ENCODE measurements around the gene MCL1.
A peak's percentile ranks its signal among the peaks of the same experiment; 100 is the strongest.

Gene MCL1

GRCh38 chr1:150546294-150546937 lies 33.0 kb downstream of the MCL1 start:
- no peak overlapping the region for H3K4me3 ChIP-seq (ENCODE audit: low read length)
- TF ChIP-seq, protein P1, sequence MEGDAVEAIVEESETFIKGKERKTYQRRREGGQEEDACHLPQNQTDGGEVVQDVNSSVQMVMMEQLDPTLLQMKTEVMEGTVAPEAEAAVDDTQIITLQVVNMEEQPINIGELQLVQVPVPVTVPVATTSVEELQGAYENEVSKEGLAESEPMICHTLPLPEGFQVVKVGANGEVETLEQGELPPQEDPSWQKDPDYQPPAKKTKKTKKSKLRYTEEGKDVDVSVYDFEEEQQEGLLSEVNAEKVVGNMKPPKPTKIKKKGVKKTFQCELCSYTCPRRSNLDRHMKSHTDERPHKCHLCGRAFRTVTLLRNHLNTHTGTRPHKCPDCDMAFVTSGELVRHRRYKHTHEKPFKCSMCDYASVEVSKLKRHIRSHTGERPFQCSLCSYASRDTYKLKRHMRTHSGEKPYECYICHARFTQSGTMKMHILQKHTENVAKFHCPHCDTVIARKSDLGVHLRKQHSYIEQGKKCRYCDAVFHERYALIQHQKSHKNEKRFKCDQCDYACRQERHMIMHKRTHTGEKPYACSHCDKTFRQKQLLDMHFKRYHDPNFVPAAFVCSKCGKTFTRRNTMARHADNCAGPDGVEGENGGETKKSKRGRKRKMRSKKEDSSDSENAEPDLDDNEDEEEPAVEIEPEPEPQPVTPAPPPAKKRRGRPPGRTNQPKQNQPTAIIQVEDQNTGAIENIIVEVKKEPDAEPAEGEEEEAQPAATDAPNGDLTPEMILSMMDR (conservative IDR thresholded peaks at IDR 0.05; ENCODE audit: low read length): no peak
- no peak for DNase-seq (ENCODE audit: low read depth)

GRCh38 chr1:150545486-150546032 lies 33.9 kb downstream of the MCL1 start:
- DNase-seq (ENCODE audit: low read depth): no peak
- H3K4me3 ChIP-seq (ENCODE audit: low read length): no peak overlapping the region
- TF ChIP-seq, protein P1 (conservative IDR thresholded peaks at IDR 0.05; ENCODE audit: low read length): no peak

DNA sequence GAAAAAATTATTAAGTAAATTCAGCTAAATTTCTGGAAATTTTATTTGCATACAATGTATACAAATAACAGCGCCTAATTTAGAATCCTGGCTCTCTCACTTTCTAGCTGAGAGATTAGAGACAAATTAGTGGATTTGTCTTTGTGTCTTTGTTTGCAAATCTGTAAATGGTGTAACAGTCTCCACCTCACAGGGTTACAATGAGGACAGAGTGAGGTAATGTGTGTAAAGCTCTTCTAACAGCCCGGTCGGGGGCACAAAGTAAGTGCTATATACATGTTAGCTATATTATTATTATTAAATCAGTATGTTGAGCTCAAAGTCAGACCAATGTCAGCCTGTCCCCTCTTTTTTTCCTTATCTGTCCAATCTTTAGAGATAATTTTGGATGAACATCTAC lies 35.2 kb downstream of the MCL1 start:
- DNase-seq (ENCODE audit: low read depth): no peak
- TF ChIP-seq, protein P1 (conservative IDR thresholded peaks at IDR 0.05; ENCODE audit: low read length): no peak
- no peak overlapping the region for H3K4me3 ChIP-seq (ENCODE audit: low read length)

GRCh38 chr1:150543500-150544143 lies 35.8 kb downstream of the MCL1 start:
- no peak overlapping the region for H3K4me3 ChIP-seq (ENCODE audit: low read length)
- TF ChIP-seq, protein P1 (conservative IDR thresholded peaks at IDR 0.05; ENCODE audit: low read length): no peak
- peak; percentile 65 for DNase-seq (ENCODE audit: low read depth)

DNA sequence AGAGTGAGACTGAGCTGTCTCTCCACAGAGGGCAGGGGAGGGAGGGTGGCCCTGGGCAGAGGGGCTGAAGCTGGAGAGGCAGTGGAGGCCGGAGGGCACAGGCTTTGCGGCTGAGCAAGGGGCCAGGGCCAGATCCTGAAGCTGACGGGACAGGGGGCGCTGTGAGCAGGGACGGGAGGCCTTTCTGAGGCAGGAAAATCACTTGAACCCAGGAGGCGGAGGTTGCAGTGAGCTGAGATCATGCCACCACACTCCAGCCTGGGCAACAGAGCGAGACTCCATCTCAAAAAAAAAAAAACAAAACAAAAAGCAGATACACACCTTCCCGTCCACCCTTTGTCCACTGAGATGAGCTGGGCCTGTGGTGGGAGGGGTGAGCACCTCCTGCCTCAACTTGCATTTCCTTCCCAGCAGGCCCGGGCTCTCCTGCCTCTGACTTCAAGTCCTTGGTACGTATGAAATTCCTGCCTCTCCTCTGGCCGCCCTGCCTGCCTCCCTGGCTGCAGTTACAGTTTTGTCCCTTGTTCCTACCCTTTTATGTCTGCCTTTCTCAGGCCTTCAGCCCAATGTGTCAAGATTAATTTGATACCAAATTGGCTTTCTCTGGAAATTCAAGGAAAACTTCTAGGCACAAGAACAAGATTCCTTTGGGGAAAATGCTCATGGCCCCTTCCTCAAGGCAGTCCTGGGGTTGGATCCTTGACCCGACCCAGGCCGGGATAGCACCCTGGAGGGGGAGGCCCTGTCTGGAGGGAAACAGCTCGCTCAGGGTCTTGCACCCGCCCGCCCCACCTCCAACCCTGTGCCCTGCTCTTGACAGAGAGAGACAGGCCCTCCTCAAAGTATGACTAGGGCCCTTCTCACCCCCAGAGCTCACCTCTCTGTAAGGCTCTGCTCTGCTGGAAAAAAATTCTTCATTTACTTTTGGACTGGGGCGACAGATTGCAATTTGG lies 41.4 kb downstream of the MCL1 start:
- TF ChIP-seq, protein P1 (conservative IDR thresholded peaks at IDR 0.05; ENCODE audit: low read length): peak; percentile 22; the same call in 1 of the 2 replicates
- H3K4me3 ChIP-seq (ENCODE audit: low read length): no peak overlapping the region
- peak; percentile 94 for DNase-seq (ENCODE audit: low read depth)

DNA sequence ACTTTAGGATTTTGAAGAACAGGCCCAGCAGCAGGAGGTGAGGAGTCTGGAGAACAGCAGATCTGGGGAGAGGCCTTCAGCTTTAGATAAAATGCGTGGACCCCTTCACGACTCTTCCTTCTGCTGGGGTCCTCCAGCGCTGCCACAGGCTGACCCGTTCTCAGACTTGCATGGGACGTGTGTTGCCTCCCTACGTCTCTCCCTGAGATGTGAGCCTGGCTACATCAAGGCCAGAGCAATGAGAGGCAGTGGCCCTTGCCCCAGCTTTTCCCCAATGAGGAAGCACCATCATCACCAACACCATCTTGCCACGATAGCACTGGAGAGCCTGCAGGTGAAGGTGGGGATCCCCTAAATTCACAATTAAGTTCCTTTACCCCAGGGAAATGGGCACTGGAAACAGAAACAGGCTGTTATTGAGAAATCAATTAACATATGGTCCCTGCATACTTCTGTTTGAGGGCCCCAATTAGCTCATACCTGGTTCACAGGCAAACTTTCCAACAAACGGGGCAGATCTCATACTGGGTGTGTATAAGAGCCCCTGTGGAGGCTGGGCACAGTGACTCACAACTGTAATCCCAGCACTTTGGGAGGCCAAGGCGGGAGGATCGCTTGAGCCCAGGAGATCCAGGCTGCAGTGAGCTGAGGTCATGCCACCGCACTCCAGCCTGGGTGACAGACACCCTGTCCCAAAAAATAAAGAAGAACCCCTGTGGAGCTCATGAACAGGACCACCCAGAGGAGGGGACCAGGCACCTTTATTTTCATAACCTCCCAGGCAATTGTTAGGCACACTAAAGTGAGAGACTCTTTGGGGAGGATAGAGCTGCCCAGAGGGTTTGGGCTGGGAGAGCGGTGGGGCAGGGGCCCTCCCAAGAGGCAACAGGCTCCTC lies 42.3 kb downstream of the MCL1 start:
- TF ChIP-seq, protein P1 (conservative IDR thresholded peaks at IDR 0.05; ENCODE audit: low read length): no peak
- DNase-seq (ENCODE audit: low read depth): peak; percentile 60
- no peak overlapping the region for H3K4me3 ChIP-seq (ENCODE audit: low read length)

All from AG10803 (cell line).